Kidney (tissue), 22 donors: ENCODE measurements around the gene HOXC5. TPM values are rescaled to one million over a fixed set of nuclear protein-coding genes. Genes with fewer than 3 reads are reported as not detected.

Source experiments
- DNase-seq, 5 donors: peaks; one replicate each; pipeline ENCODE4 v3.0.0-alpha.2; 2013 to 2020
- FAIRE-seq: peaks from 2 replicates; lab custom pipeline; 2012; peaks lifted over from hg19 to GRCh38; lab: Jason Lieb, UNC
- H3K27ac ChIP-seq, 2 donors: one replicate each; pipeline ENCODE4 v1.7.0; 2013; ENCODE audit warnings: low read depth in 2 of 2, low read length in 2 of 2, inconsistent platforms in 1 of 2
- H3K27me3 ChIP-seq: one replicate; pipeline ENCODE4 v1.7.1; 2013; ENCODE audit warnings: low read length, inconsistent platforms; ENCODE audit not compliant: control insufficient read depth, insufficient read depth
- H3K36me3 ChIP-seq, 3 donors: one replicate each; pipeline versions ENCODE4 v1.7.0 to v1.7.1; 2013; ENCODE audit warnings: low read length in 3 of 3, control low read depth in 1 of 3, inconsistent platforms in 1 of 3; ENCODE audit not compliant: insufficient read depth in 3 of 3, control insufficient read depth in 2 of 3
- H3K4me1 ChIP-seq, 3 donors: one replicate each; pipeline versions ENCODE4 v1.7.0 to v1.7.1; 2013; ENCODE audit warnings: low read length in 3 of 3, inconsistent platforms in 1 of 3, low read depth in 1 of 3; ENCODE audit not compliant: control insufficient read depth in 2 of 3, insufficient read depth in 2 of 3
- H3K4me3 ChIP-seq, 3 donors: one replicate each; pipeline versions ENCODE4 v1.7.0 to v1.8.1; 2013; ENCODE audit warnings: low read length in 3 of 3, control low read depth in 1 of 3, inconsistent platforms in 1 of 3
- H3K9ac ChIP-seq, 3 donors: one replicate each; pipeline versions ENCODE4 v1.7.0 to v1.7.1; 2013; ENCODE audit warnings: low read length in 3 of 3, control low read depth in 1 of 3, inconsistent platforms in 1 of 3
- H3K9me3 ChIP-seq, 3 donors: one replicate each; pipeline versions ENCODE4 v1.7.0 to v1.7.1; 2013; ENCODE audit warnings: low read length in 3 of 3, control low read depth in 1 of 3, inconsistent platforms in 1 of 3; ENCODE audit not compliant: control insufficient read depth in 2 of 3, insufficient read depth in 1 of 3
- intact Hi-C: fragments of 100-400 bp; cut with DNase I; formaldehyde crosslinking; loops from one replicate; pipeline ENCODE4 v1.11.1; 2022
- long read RNA-seq, 10 donors: library from polyadenylated mRNA in 1 of 10; unstranded in 1 of 10; transcript quantifications; one replicate each; pipeline ENCODE4 v2.0.0 and lab custom pipeline, GENCODE V29; 2021 to 2026
- polyA plus RNA-seq: library from polyadenylated mRNA; stranded (reverse); fragments of 350-450 nt; fragmentation: Illumina TruSeq; extraction: RNeasy Lipid Tissue Mini Kit (QIAGEN cat#74804); gene quantifications from one replicate; pipeline ENCODE4 v1.2.3, GENCODE V29; 2014; ENCODE audit warnings: low read depth, low replicate concordance; ENCODE audit not compliant: insufficient read depth
- total RNA-seq: library from RNA; stranded (reverse); fragmentation: NEBNext Ultra II Directional; extraction: Animal tissue kit (Norgen Biotek cat#: 25700); gene quantifications from one replicate; pipeline ENCODE4 v1.2.1, GENCODE V29; 2021
- TF ChIP-seq, protein P1 (sequence below): IDR thresholded peaks from 3 replicates; pipeline ENCODE4 v1.5.1; 2012; ENCODE audit warnings: mild to moderate bottlenecking, moderate library complexity, borderline replicate concordance; ENCODE audit not compliant: insufficient read depth; ENCODE audit errors: extremely low read depth
- donor health status: control.
- donor health status: control.
- donor health status: control.
- donor health status: control.
- donor health status: control.
- donor health status: DM: yes; HTN: yes; CAD: no.
- donor health status: Normal renal cell carcinoma (clear cell type).

The HOXC5 gene
- total RNA-seq, result 4.8 TPM
- polyA plus RNA-seq, result 0.24 TPM
- long read RNA-seq, donor 1, partial matches to known transcripts, result 0 of 1 reads
- long read RNA-seq, donor 1, other reads (novel, unspliced or antisense), result 0 of 1 reads
- long read RNA-seq, donor 2, partial matches to known transcripts, result 0 of 1 reads
- long read RNA-seq, donor 2, other reads (novel, unspliced or antisense), result 0 of 1 reads
- long read RNA-seq, donor 3, result 0 reads
- long read RNA-seq, donor 4, partial matches to known transcripts, result 0 of 2 reads
- long read RNA-seq, donor 4, other reads (novel, unspliced or antisense), result 0 of 2 reads
- long read RNA-seq, donor 5, result 0 reads
- long read RNA-seq, donor 6, result 0 reads
- long read RNA-seq, donor 7, result 0 reads
- long read RNA-seq, donor 8, partial matches to known transcripts, result 0 of 1 reads
- long read RNA-seq, donor 8, other reads (novel, unspliced or antisense), result 0 of 1 reads
- long read RNA-seq, donor 9, result 0 reads
- long read RNA-seq, donor 10, partial matches to known transcripts, result 0 of 2 reads
- long read RNA-seq, donor 10, other reads (novel, unspliced or antisense), result 0 of 2 reads

DNA sequence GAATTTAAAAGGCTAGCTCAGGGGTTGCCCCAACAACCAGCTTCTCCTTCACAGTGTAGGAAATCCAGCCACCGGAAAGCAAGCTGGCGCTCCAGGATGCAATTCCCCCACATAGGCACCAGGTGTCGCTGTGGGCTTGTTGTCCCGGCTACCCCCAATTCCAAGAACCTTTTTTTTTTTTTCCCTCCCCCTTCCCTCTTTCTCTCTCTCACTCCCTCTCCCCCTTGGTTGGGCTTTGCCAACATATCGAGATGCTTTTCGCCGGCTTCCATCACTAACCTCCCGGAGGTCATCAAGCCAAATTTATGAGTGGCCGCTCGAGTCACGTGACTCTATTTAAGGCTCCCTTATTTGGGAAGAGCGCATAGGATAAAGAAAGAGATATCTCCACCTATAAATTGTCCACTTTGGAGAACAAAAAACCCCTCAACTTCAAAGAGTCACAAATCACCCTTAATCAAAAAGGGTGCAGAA, at the start of gene HOXC5:
Gene HOXC5, plus strand, starts transcription at position 424 of the 474 bp plus-strand sequence. CDS start 73 bp downstream, outside the sequence.
- FAIRE-seq, result no peak
- peak within 1 kb of the TSS; percentile 3 to 61 (median 51) for H3K4me3 ChIP-seq
- intact Hi-C loops, result loop anchor here (10.0 kb wide), 1 partner anchor 102 kb away; no protein-coding TSS in a partner anchor

DNA sequence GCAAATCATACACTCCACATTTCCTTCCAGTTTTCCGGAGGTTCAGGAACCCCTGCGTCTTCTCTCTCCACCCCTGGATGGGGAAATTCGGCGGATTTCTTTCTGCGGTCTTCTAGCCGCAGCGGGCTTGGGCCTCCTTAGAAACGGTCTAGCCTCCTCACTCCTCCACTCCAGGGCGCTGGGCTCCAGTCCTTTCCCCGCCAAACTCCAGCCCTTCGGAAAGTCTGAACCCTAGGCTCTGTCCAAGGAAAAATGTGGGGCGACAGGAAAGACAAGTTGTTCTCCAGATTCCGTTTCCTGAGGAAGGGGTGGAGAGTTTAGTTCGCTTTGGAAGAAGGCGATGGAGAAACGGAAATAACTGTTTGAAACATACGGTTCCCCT, 49.3 kb upstream of the HOXC5 start:
- DNase-seq, result peak in 3 of 5 donors; percentile 66 to 74 (median 70)
- peaks cover 2% of the 10 kb centered on the region for H3K27me3 ChIP-seq
- H3K9ac ChIP-seq, result peak overlapping the region in 2 of 3 donors; percentile 63 to 77
- peak overlapping the region; percentile 78 to 89 for H3K27ac ChIP-seq
- H3K4me1 ChIP-seq, result peaks cover 0 to 16% (median 6%) of the 10 kb centered on the region in 3 donors
- FAIRE-seq, result no peak
- TF ChIP-seq, protein P1, sequence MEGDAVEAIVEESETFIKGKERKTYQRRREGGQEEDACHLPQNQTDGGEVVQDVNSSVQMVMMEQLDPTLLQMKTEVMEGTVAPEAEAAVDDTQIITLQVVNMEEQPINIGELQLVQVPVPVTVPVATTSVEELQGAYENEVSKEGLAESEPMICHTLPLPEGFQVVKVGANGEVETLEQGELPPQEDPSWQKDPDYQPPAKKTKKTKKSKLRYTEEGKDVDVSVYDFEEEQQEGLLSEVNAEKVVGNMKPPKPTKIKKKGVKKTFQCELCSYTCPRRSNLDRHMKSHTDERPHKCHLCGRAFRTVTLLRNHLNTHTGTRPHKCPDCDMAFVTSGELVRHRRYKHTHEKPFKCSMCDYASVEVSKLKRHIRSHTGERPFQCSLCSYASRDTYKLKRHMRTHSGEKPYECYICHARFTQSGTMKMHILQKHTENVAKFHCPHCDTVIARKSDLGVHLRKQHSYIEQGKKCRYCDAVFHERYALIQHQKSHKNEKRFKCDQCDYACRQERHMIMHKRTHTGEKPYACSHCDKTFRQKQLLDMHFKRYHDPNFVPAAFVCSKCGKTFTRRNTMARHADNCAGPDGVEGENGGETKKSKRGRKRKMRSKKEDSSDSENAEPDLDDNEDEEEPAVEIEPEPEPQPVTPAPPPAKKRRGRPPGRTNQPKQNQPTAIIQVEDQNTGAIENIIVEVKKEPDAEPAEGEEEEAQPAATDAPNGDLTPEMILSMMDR, result no peak
- H3K36me3 ChIP-seq, result no peaks in the 10 kb centered on the region
- intact Hi-C loops, result no loop called here
- H3K9me3 ChIP-seq, result no peaks in the 10 kb centered on the region
- peak overlapping the region; percentile 6 to 58 (median 45) for H3K4me3 ChIP-seq

More for the DNA sequence above, at the start of gene HOXC5:
- Histone ChIP-seq H3K36me3 (peaks cover 0 to 4% (median 0%) of the 10 kb centered on the region in 3 donors), H3K27ac (peak within 1 kb of the TSS in 1 of 2 donors; percentile 37), H3K9me3 (no peaks in the 10 kb centered on the region), H3K27me3 (no peaks in the 10 kb centered on the region), H3K4me1 (peaks cover 2 to 30% (median 14%) of the 10 kb centered on the region in 3 donors), H3K9ac (peak within 1 kb of the TSS in 1 of 3 donors; percentile 55)
- peak; percentile 87 to 96 (median 95) for DNase-seq
- TF ChIP-seq, protein P1, result peak; percentile 96

DNA sequence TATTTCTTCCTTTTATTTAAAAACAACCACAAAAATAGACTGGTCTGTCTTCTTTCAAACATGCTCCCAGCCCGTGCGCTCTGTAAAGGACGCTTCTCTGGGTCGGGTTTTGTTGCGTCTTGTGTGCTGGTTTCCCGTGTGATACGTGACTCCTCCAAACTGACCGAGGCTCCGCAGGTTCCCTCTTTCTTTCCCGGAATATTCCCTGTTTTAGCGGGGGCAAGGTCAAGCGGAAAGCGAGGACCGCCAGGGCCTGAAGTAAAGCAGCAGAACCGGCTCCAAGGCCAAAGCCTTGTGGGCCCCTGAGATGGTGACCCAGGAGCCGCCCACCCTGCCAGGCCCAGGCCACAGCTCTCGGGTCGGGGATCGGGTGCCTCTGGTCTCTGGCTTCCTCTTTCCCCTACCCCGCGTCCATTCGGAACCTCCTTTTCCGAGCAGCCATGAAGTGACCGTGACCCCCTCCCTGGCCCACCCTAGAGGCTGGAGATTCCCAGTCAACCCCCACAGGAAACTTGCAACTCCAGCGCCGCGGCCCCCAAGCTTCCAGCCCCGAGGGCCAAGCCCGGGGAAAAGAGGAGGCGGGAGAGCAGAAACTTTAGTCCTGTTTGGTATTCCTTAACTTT, 48.8 kb upstream of the HOXC5 start:
- Histone ChIP-seq H3K27me3 (peaks cover 2% of the 10 kb centered on the region), H3K27ac (peak overlapping the region; percentile 78 to 89), H3K4me1 (peaks cover 0 to 18% (median 10%) of the 10 kb centered on the region in 3 donors), H3K4me3 (peak overlapping the region in 2 of 3 donors; percentile 45 to 58), H3K36me3 (no peaks in the 10 kb centered on the region), H3K9me3 (no peaks in the 10 kb centered on the region), H3K9ac (peak overlapping the region in 2 of 3 donors; percentile 63 to 77)
- FAIRE-seq (no peak), DNase-seq (peak in 4 of 5 donors; percentile 67 to 80 (median 74))
- intact Hi-C loops, result no loop called here
- TF ChIP-seq, protein P1, result no peak
